GM12878 (cell line): ENCODE results near the gene KIF14. TPM values are rescaled to one million over a fixed set of nuclear protein-coding genes. Genes with fewer than 3 reads are reported as not detected.

Experiments used
- ATAC-seq: fragments of 200-7000 bp; cut with Tn5 transposase; 3 replicates; pipeline ENCODE4 v1.9.1; 2020; ENCODE audit warnings: mild to moderate bottlenecking, moderate library complexity
- BruUV-seq: library from RNA; stranded (reverse); fragments of 400-500 nt; replicated peaks from 2 replicates; lab custom pipeline; 2021; lab: Mats Ljungman, UMichigan
- CTCF ChIA-PET: fragments of 300-600 bp; sonication (Branson Sonifier 250); formaldehyde crosslinking; extraction: SDS; loops from one replicate; lab custom pipeline; 2021; ENCODE audit warnings: inconsistent platforms; lab: Yijun Ruan, JAX
- POLR2A ChIA-PET: fragments of 350-600 bp; formaldehyde crosslinking; extraction: SDS; loops from one replicate; lab custom pipeline; 2021; ENCODE audit warnings: inconsistent platforms; lab: Charles Lee
- RAD21 ChIA-PET: fragments of 300-600 bp; sonication (Branson Sonifier 250); formaldehyde crosslinking; loops from one replicate; lab custom pipeline; 2023; ENCODE audit warnings: antibody characterized with exemption; ENCODE audit not compliant: unreplicated experiment; lab: Charles Lee
- SMC1A ChIA-PET: fragments of 300-600 bp; sonication (Branson Sonifier 250); formaldehyde crosslinking; loops from one replicate; lab custom pipeline; 2023; ENCODE audit not compliant: unreplicated experiment, uncharacterized antibody; lab: Charles Lee
- DNase-seq: peaks from one replicate; pipeline ENCODE4 v3.0.0-alpha.2; 2011; ENCODE audit warnings: low read depth, low spot score
- FAIRE-seq: peaks from 3 replicates; lab custom pipeline; 2011; peaks lifted over from hg19 to GRCh38; lab: Jason Lieb, UNC
- H2AFZ ChIP-seq: 2 replicates; pipeline ENCODE4 v1.6.0; 2011; ENCODE audit warnings: low read depth, low read length, control low read depth; ENCODE audit not compliant: control insufficient read depth
- H3K27ac ChIP-seq: 2 replicates; pipeline ENCODE4 v1.5.1; 2011; ENCODE audit warnings: control low read depth; ENCODE audit not compliant: control insufficient read depth, insufficient read depth
- H3K27me3 ChIP-seq, 2 experiments: replicated peaks in 1 of 2; 2 replicates each; pipeline versions ENCODE4 v1.6.0 to v1.6.1; 2011; ENCODE audit warnings: low read length in 1 of 2; ENCODE audit not compliant: control insufficient read depth in 2 of 2, insufficient read depth in 2 of 2
- H3K36me3 ChIP-seq, 2 experiments: 2 replicates each; pipeline ENCODE4 v1.5.1; 2011; ENCODE audit warnings: low read length in 1 of 2; ENCODE audit not compliant: control insufficient read depth in 2 of 2, insufficient read depth in 2 of 2
- H3K4me1 ChIP-seq: 2 replicates; pipeline ENCODE4 v1.6.1; 2011; ENCODE audit warnings: mild to moderate bottlenecking, low read length, moderate library complexity, mixed read lengths; ENCODE audit not compliant: control insufficient read depth, insufficient read depth
- H3K4me2 ChIP-seq: 2 replicates; pipeline ENCODE4 v1.6.0; 2011; ENCODE audit warnings: control low read depth; ENCODE audit not compliant: control insufficient read depth, insufficient read depth
- H3K4me3 ChIP-seq: fragments of 200-600 bp; sonication (generic); 2 replicates; pipeline ENCODE4 v1.5.1; 2016
- H3K79me2 ChIP-seq: 2 replicates; pipeline ENCODE4 v1.6.0; 2011; ENCODE audit warnings: low read length; ENCODE audit not compliant: control insufficient read depth, insufficient read depth
- H3K9ac ChIP-seq: 2 replicates; pipeline ENCODE4 v1.8.0; 2011; ENCODE audit warnings: low read length, control low read depth, mixed read lengths; ENCODE audit not compliant: control insufficient read depth, insufficient read depth
- H3K9me3 ChIP-seq: replicated peaks from 3 replicates; pipeline ENCODE4 v1.5.1; 2011; ENCODE audit warnings: mild to moderate bottlenecking, low read length; ENCODE audit not compliant: control insufficient read depth, insufficient read depth
- H4K20me1 ChIP-seq: 2 replicates; pipeline ENCODE4 v1.6.0; 2011; ENCODE audit not compliant: control insufficient read depth, insufficient read depth
- ATF7 ChIP-seq: fragments of 450-650 bp; IDR thresholded peaks from 2 replicates; pipeline ENCODE4 v1.6.1; 2016; ENCODE audit warnings: low read depth, mild to moderate bottlenecking
- BMI1 ChIP-seq: fragments of 450-650 bp; IDR thresholded peaks from 2 replicates; pipeline ENCODE4 v1.6.1; 2016; ENCODE audit warnings: mild to moderate bottlenecking, moderate library complexity, borderline replicate concordance
- CREM ChIP-seq: IDR thresholded peaks from 2 replicates; pipeline ENCODE4 v1.6.1; 2014; ENCODE audit warnings: antibody characterized with exemption, low read depth
- EED ChIP-seq: sonication (generic); IDR thresholded peaks from 2 replicates; pipeline ENCODE4 v1.6.1; 2016; ENCODE audit warnings: antibody characterized with exemption, low read depth
- IKZF2 ChIP-seq, 2 experiments: fragments of 450-650 bp; IDR thresholded peaks; 2 replicates each; pipeline ENCODE4 v1.6.1; 2017; ENCODE audit warnings: mild to moderate bottlenecking in 2 of 2, moderate library complexity in 2 of 2
- NFYB ChIP-seq: IDR thresholded peaks from 2 replicates; pipeline ENCODE4 v1.6.1; 2011; ENCODE audit warnings: low read depth, mild to moderate bottlenecking, low read length, improper control_type of control experiment, moderate library complexity; ENCODE audit not compliant: insufficient read depth
- SPI1 ChIP-seq: IDR thresholded peaks from 2 replicates; pipeline ENCODE4 v1.6.1; 2011; ENCODE audit warnings: low read depth, mild to moderate bottlenecking, low read length, moderate library complexity, borderline replicate concordance; ENCODE audit not compliant: insufficient read depth
- WGBS: methylation state at CpG from one replicate; pipeline ENCODE4 v1.1.6; 2016; ENCODE audit warnings: low lambda C conversion rate; ENCODE audit not compliant: insufficient replicate concordance, insufficient coverage; ENCODE audit errors: missing lambda C conversion rate; 5-methylcytosine and 5-hydroxymethylcytosine counted together
- in situ Hi-C: fragments of 300-500 bp; cut with MboI; formaldehyde crosslinking; loops from 9 replicates; pipeline ENCODE4 v1.14.3; 2018; ENCODE audit warnings: mixed read lengths
- intact Hi-C: fragments of 100-400 bp; cut with micrococcal nuclease; formaldehyde crosslinking; loops from one replicate; pipeline ENCODE4 v1.14.2; 2022; ENCODE audit not compliant: unreplicated experiment
- polyA plus RNA-seq, 11 experiments: library from polyadenylated mRNA; depleted of rRNA in 4 of 11; unstranded in 6 of 11; stranded (reverse) in 5 of 11; fragments of >200 nt; fragmentation: Nextera tagmentation in 4 of 11; fragmentation: Illumina TruSeq in 1 of 11; extraction: Ambion mirVana in 4 of 11; extraction: Trizol in 1 of 11; gene quantifications; 1 replicate in 1 of 11; 2 replicates in 10 of 11; pipeline versions ENCODE4 v1.2.1 to v1.2.3, GENCODE V29; 2011 to 2016; ENCODE audit warnings: inconsistent platforms in 2 of 11, missing spikeins in 2 of 11, low read depth in 1 of 11
- total RNA-seq, 4 experiments: library from RNA; depleted of rRNA in 3 of 4; stranded (reverse); fragments of >200 nt in 3 of 4; fragmentation: Illumina TruSeq in 1 of 4; extraction: Trizol in 1 of 4; gene quantifications; 2 replicates each; pipeline versions ENCODE4 v1.2.1 to v1.2.3, GENCODE V29; 2013 to 2021
- TF ChIP-seq, protein P1 (sequence below): fragments of 450-650 bp; IDR thresholded peaks from 2 replicates; pipeline ENCODE4 v1.6.1; 2017; ENCODE audit warnings: antibody characterized with exemption, mild to moderate bottlenecking, moderate library complexity
- TF ChIP-seq, protein P2 (sequence below): IDR thresholded peaks from 2 replicates; pipeline ENCODE4 v1.6.1; 2012; ENCODE audit warnings: low read depth, low read length, improper control_type of control experiment

KIF14 gene
- total and polyA plus RNA-seq, 10 of the 15 experiments (the other 5 are each of a cell fraction or from before 2014, with no cell fraction given), result 6.8 to 25.5 (median 14.4) TPM

DNA sequence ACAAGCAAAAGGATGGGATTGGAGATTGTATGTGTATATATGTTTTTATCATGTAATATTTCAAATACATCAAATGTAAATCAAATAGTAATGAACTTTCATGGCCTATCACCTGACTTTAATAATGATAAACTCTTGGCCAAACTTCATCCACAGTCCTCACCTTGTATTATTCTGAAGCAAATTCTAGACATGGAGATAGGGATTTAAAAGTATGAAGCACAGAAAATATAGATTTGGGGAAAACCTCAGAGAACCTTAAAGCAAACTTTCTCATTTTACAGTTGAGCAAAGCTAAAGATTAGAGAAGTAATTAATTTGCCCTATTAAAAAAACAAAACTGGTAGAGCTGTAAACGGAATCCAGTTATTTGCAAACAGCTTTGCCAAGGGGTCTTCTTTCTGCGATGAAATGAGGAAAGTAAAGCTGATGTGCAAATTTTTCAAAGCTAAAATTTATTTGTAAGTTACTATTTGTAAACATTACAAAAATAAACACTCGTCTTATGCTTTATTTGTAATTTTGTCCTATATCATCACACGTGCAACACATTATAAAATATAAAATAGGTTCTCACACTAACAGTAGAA, 19.9 kb upstream of the KIF14 start:
- SMC1A ChIA-PET, result interaction anchor here (0.5 to 2.8 kb wide), 8 partner anchors 12 to 338 kb away, joined by 3 to 19 read pairs (median 4); no protein-coding TSS in a partner anchor
- Histone ChIP-seq H3K36me3 (no peaks in the 10 kb centered on the region; a peak in 1 of 4 replicates), H3K9me3 (no peaks in the 10 kb centered on the region), H3K4me3 (no peak overlapping the region), H3K4me1 (peaks cover 9% of the 10 kb centered on the region; the same call in 1 of the 2 replicates), H3K9ac (no peak overlapping the region), H3K27ac (peak overlapping the region; percentile 78), H3K27me3 (no peaks in the 10 kb centered on the region), H4K20me1 (no peaks in the 10 kb centered on the region), H2AFZ (peak overlapping the region; percentile 75), H3K79me2 (no peaks in the 10 kb centered on the region), H3K4me2 (0 out of 2 replicates have a peak overlapping the region, but pooled peaks have one; percentile 13)
- intact Hi-C loops (no loop called here), in situ Hi-C loops (no loop called here)
- DNase-seq (no peak), FAIRE-seq (no peak), ATAC-seq (no peak)
- 100% methylated on average over 4 of the region's 4 CpGs for WGBS
- CTCF ChIA-PET, result interaction anchor here (1.4 to 3.3 kb wide), 2 partner anchors 18 to 33 kb away, joined by 3 to 13 read pairs; no protein-coding TSS in a partner anchor
- RAD21 ChIA-PET, result interaction anchor here (0.8 to 1.9 kb wide), 3 partner anchors 13 to 30 kb away, joined by 3 to 6 read pairs (median 4); no protein-coding TSS in a partner anchor
- BruUV-seq, result no TSS peak
- POLR2A ChIA-PET, result interaction anchor here (0.5 to 4.2 kb wide), 5 partner anchors 10 to 29 kb away, joined by 3 to 14 read pairs (median 6); partner anchors contain the start of gene DDX59
- no peak for TF ChIP-seq ATF7
- peak; percentile 4; the same call in 1 of the 2 replicates for TF ChIP-seq EED

DNA sequence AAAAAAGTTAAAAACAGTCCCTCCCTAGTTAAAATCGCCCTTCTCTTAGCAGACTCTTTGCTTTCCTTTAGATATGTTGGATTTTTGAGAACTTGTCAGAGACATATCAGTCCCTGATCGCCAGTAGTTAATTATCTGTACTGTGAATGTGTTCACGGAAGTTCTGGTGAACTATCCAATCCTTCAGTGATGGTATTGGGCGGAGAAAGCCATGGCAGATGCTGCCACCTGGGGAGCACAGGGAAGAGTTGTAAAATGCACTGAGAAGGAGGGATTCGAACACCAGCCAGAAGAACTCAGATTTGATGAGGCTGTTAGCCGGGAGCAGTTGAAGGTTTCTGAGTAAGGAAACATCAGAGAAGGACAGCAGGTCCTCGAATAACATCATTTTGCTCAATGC, 17.5 kb upstream of the KIF14 start:
- ATAC-seq (no peak), FAIRE-seq (no peak)
- RAD21 ChIA-PET, result interaction anchor here (1.6 kb wide), 1 partner anchor 16 kb away, joined by 4 read pairs; no protein-coding TSS in a partner anchor

More for the DNA sequence above, 17.5 kb upstream of the KIF14 start:
- Histone ChIP-seq H3K4me1 (peaks cover 17% of the 10 kb centered on the region), H3K79me2 (no peaks in the 10 kb centered on the region), H3K4me2 (no peak overlapping the region), H4K20me1 (no peaks in the 10 kb centered on the region), H3K9ac (no peak overlapping the region), H3K27ac (no peak overlapping the region), H3K4me3 (no peak overlapping the region), H3K9me3 (no peaks in the 10 kb centered on the region), H3K27me3 (no peaks in the 10 kb centered on the region), H2AFZ (no peak overlapping the region), H3K36me3 (no peaks in the 10 kb centered on the region; a peak in 1 of 4 replicates)
- intact Hi-C loops (no loop called here), in situ Hi-C loops (no loop called here)
- TF ChIP-seq, protein P1, sequence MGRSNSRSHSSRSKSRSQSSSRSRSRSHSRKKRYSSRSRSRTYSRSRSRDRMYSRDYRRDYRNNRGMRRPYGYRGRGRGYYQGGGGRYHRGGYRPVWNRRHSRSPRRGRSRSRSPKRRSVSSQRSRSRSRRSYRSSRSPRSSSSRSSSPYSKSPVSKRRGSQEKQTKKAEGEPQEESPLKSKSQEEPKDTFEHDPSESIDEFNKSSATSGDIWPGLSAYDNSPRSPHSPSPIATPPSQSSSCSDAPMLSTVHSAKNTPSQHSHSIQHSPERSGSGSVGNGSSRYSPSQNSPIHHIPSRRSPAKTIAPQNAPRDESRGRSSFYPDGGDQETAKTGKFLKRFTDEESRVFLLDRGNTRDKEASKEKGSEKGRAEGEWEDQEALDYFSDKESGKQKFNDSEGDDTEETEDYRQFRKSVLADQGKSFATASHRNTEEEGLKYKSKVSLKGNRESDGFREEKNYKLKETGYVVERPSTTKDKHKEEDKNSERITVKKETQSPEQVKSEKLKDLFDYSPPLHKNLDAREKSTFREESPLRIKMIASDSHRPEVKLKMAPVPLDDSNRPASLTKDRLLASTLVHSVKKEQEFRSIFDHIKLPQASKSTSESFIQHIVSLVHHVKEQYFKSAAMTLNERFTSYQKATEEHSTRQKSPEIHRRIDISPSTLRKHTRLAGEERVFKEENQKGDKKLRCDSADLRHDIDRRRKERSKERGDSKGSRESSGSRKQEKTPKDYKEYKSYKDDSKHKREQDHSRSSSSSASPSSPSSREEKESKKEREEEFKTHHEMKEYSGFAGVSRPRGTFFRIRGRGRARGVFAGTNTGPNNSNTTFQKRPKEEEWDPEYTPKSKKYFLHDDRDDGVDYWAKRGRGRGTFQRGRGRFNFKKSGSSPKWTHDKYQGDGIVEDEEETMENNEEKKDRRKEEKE, result no peak
- TF ChIP-seq CREM, result no peak
- TF ChIP-seq BMI1, result no peak
- no peak for TF ChIP-seq SPI1
- no peak for TF ChIP-seq IKZF2 (IDR thresholded peaks at IDR 0.05)
- TF ChIP-seq NFYB, result no peak
- TF ChIP-seq, protein P2, sequence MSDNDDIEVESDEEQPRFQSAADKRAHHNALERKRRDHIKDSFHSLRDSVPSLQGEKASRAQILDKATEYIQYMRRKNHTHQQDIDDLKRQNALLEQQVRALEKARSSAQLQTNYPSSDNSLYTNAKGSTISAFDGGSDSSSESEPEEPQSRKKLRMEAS, result no peak
- ChIA-PET CTCF (interaction anchor here (3.3 kb wide), 1 partner anchor 16 kb away, joined by 13 read pairs; no protein-coding TSS in a partner anchor), SMC1A (interaction anchor here (0.8 kb wide), 1 partner anchor 11 kb away, joined by 4 read pairs; no protein-coding TSS in a partner anchor), POLR2A (interaction anchor here (0.6 to 4.2 kb wide), 3 partner anchors 11 to 32 kb away, joined by 3 to 14 read pairs (median 3); partner anchors contain the start of gene DDX59)
- WGBS, result 98% methylated on average over 7 of the region's 7 CpGs
- no peak for DNase-seq
- no TSS peak for BruUV-seq
